WI38 (cell line): ENCODE results near the gene SOBP.

Source experiments
- H3K4me3 ChIP-seq: 2 replicates; pipeline ENCODE4 v1.5.1; 2011; ENCODE audit warnings: low read depth, mild to moderate bottlenecking, control low read depth, low read length
- TF ChIP-seq, protein P1 (sequence below): IDR thresholded peaks from 2 replicates; pipeline ENCODE4 v1.5.1; 2012; ENCODE audit warnings: low read depth, mild to moderate bottlenecking, control low read depth, low read length

Gene SOBP

DNA sequence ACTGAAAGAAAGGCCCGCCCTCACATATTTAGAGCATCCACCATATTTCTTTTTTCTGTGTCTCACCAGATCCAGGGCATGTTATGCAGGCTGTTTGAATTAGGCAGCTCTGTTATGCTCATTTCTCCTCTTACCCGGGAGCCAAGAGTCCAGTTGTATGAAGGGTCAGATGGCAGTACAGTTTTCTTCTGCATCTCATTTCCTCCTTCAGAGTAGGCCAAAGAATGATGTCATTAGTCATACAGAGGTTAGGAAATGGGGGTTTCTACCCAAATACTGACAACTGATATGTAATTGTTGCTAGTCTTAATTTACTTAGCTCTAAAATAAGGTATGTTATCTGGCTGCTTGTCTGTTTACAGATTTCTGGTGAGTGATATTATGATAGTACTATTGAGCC is 130.8 kb downstream of the SOBP start:
- no peak overlapping the region for H3K4me3 ChIP-seq
- TF ChIP-seq, protein P1, sequence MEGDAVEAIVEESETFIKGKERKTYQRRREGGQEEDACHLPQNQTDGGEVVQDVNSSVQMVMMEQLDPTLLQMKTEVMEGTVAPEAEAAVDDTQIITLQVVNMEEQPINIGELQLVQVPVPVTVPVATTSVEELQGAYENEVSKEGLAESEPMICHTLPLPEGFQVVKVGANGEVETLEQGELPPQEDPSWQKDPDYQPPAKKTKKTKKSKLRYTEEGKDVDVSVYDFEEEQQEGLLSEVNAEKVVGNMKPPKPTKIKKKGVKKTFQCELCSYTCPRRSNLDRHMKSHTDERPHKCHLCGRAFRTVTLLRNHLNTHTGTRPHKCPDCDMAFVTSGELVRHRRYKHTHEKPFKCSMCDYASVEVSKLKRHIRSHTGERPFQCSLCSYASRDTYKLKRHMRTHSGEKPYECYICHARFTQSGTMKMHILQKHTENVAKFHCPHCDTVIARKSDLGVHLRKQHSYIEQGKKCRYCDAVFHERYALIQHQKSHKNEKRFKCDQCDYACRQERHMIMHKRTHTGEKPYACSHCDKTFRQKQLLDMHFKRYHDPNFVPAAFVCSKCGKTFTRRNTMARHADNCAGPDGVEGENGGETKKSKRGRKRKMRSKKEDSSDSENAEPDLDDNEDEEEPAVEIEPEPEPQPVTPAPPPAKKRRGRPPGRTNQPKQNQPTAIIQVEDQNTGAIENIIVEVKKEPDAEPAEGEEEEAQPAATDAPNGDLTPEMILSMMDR: no peak

DNA sequence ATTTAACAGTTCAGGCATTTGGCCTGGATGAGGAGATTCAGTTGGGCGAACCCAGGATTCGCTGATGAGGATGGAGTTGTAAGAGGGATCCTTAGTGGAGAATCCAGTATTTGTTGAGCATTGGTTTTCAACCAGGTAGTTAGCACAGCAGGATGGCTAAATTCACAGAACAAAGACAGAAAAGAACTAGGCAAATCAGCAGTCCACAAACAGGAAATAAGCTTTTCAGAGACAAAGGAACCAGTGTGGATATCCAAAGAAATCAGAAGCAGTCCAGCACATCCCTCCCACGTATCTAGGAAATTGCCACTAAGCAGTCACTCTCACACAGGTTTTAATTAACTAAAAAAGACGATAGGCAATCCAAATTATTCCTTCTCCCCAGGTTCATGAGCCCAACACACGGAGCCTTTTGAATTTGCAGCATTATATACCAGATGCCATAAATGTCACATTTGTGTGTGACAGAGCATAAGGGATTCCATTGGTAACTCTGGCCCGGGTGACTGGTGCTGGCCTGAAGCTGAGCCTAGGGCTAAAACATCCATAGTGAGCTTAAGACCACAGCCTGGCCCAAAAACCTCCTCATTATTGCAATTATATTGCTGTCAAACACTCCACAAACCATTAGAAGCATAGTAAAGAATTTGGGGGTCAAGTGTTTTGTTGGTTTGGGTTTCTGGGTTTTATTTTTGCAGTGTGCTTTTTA is 131.5 kb downstream of the SOBP start:
- no peak overlapping the region for H3K4me3 ChIP-seq
- TF ChIP-seq, protein P1: no peak

DNA sequence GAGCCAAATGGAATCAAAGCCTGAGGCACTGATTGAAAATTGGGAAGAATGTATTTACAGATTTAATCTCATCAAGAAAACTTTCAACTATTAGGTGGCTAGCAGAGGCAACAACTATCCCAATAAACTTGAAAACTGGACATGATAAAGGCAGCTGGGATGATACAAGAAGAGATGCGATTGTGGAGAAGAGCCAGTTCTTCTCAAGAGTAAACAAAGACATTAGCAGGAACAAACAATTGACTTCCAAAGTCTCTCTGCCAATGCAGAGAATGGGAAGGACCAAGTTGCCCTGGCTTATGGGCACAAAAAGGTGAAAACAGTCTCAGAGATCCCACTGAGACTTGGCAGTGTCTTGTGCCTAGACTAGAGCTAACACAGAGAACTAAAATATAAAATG is 132.4 kb downstream of the SOBP start:
- no peak overlapping the region for H3K4me3 ChIP-seq
- TF ChIP-seq, protein P1: no peak

DNA sequence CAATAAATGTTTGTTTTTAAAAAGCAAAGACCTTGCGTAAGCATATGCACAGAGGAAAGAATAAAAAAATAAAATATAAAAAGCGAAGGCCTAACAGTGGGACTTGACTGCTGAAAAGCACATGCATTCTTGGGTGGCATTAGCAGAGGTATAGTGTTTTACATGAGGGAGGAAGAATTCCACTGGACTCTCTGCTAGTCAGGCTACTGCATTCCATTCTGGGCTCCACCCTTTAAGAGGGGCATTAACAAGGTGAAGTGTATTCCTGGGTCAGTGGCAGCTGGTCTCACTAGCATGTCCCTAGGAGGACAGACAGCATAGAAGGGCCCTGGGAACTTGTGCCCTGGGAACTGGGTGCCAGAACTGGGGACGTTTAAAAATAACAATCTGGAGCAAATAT is 134.1 kb downstream of the SOBP start:
- no peak overlapping the region for H3K4me3 ChIP-seq
- TF ChIP-seq, protein P1: no peak

DNA sequence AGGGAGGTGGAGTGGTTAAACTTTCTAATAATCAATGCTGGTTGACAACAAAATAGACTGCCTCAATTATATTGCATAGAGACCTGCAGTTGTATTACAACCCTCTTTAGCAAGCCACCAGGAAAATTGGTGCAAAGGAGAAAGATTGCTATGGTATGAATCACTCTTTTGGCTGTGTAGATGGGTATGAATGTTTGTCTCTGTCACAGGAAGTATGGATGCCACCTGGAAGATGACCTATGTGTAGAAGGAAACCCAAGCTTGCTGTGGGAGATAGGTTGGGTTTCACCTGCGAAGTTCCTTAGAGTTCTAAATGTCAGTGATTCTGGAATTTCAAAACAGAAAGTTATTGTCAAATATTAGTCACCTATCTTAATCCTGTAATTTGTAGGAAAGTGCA is 134.6 kb downstream of the SOBP start:
- H3K4me3 ChIP-seq: no peak overlapping the region
- TF ChIP-seq, protein P1: no peak

DNA sequence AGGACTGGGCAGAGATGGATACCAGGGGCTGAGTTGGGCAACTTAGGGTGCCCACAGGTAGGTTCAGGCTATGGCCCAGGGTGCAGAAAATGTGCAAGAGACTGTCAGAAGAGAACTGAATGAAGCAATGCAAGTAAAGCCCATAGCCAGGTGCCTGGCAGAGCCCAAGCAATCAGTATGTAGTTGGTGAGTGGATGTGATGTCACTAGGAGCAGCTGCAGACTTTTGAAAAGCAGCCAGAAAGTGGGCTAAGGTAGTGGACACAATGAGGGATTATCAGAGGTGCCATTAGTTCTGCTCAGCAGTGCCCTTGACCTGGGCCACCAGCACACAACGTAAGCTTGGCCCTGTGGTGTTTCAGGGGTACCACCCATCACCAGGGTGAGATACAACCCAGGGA is 135.3 kb downstream of the SOBP start:
- H3K4me3 ChIP-seq: no peak overlapping the region
- TF ChIP-seq, protein P1: no peak

DNA sequence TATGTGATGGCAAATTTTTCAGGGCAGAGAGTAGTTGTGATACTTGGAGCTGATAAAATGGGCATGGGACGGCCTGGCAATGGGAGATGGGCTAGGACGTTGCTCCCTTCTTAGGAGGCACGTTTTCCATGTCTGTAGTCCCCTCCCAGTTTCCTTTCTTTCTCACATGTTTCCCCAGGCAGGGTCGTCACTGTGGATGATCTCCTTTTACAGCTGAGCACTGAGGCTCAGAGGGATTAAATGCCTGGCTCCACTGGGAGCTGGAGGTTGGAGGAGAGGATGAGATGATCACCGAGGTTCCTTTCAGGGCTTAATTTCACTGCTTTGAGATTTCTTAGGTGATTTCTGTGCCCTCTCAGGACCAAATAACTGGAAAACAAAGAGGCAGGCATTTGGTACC is 136.7 kb downstream of the SOBP start:
- no peak overlapping the region for H3K4me3 ChIP-seq
- TF ChIP-seq, protein P1: no peak
